Immature natural killer cell (primary cell): Measurements from ENCODE around the gene RFX2. TPM values are rescaled to one million over a fixed set of nuclear protein-coding genes. Genes with fewer than 3 reads are reported as not detected.
A peak's percentile ranks its signal among the peaks of the same experiment; 100 is the strongest.

Experiments
- DNase-seq, 3 donors: peaks; one replicate each; pipeline ENCODE4 v3.0.0; 2022; ENCODE audit warnings: mixed read lengths in 1 of 3
- H3K27ac Mint-ChIP-seq, 6 donors: one replicate each; pipeline ENCODE4 v1.8.0; 2020; ENCODE audit warnings: mixed read lengths in 6 of 6, mild to moderate bottlenecking in 5 of 6, inconsistent platforms in 4 of 6, moderate library complexity in 3 of 6
- H3K27me3 Mint-ChIP-seq, 3 donors: one replicate each; pipeline ENCODE4 v1.8.0; 2020 to 2021; ENCODE audit warnings: low read depth in 3 of 3, mild to moderate bottlenecking in 3 of 3, mixed read lengths in 3 of 3, moderate library complexity in 3 of 3, inconsistent platforms in 1 of 3
- H3K36me3 Mint-ChIP-seq, 3 donors: one replicate each; pipeline ENCODE4 v1.8.0; 2020; ENCODE audit warnings: mixed read lengths in 3 of 3, inconsistent platforms in 2 of 3, mild to moderate bottlenecking in 2 of 3
- H3K4me1 Mint-ChIP-seq, 2 donors: one replicate each; pipeline ENCODE4 v1.8.0; 2020; ENCODE audit warnings: inconsistent platforms in 2 of 2, mild to moderate bottlenecking in 2 of 2, mixed read lengths in 2 of 2, moderate library complexity in 1 of 2
- H3K4me3 Mint-ChIP-seq, 5 donors: one replicate each; pipeline ENCODE4 v1.8.0; 2020; ENCODE audit warnings: mild to moderate bottlenecking in 5 of 5, mixed read lengths in 5 of 5, inconsistent platforms in 3 of 5, moderate library complexity in 3 of 5
- H3K9me3 Mint-ChIP-seq, 6 donors: one replicate each; pipeline ENCODE4 v1.8.0; 2020; ENCODE audit warnings: mild to moderate bottlenecking in 6 of 6, mixed read lengths in 6 of 6, inconsistent platforms in 4 of 6, moderate library complexity in 3 of 6
- polyA plus RNA-seq, 3 donors: library from polyadenylated mRNA; unstranded; fragments of 300-500 nt; fragmentation: Illumina TruSeq; gene quantifications; one replicate each; pipeline ENCODE4 v1.2.3, GENCODE V29; 2021

The RFX2 gene
- 1 to 10 TPM in 2 of 3 donors, not detected in 1; 2.2 to 3.9 TPM for polyA plus RNA-seq

GRCh38 chr19:6110360-6110977 is at the start of gene RFX2:
Gene RFX2 (minus strand): TSS chr19:6110500. CDS start chr19:6047496, 63,004 bp downstream.
- peak within 1 kb of the TSS; percentile 85 to 95 (median 91) for H3K4me3 Mint-ChIP-seq
- H3K4me1 Mint-ChIP-seq = peaks cover 23 to 26% of the 10 kb centered on the region in 2 donors
- H3K27me3 Mint-ChIP-seq = peaks cover 12 to 23% (median 22%) of the 10 kb centered on the region in 3 donors
- H3K36me3 Mint-ChIP-seq = no peaks in the 10 kb centered on the region
- peak; percentile 99 for DNase-seq
- peaks cover 0 to 4% (median 0%) of the 10 kb centered on the region in 6 donors for H3K9me3 Mint-ChIP-seq
- peak within 1 kb of the TSS in 5 of 6 donors; percentile 66 to 90 (median 88) for H3K27ac Mint-ChIP-seq

- Mint-ChIP-seq H3K36me3 (no peaks in the 10 kb centered on the region), H3K4me1 (peaks cover under 1 to 7% of the 10 kb centered on the region in 2 donors), H3K9me3 (peaks cover 0 to 13% (median 0%) of the 10 kb centered on the region in 6 donors), H3K4me3 (no peak overlapping the region), H3K27ac (peak overlapping the region in 1 of 6 donors; percentile 35), H3K27me3 (peaks cover 2 to 5% (median 3%) of the 10 kb centered on the region in 3 donors)
- DNase-seq = peak in 1 of 3 donors; percentile 5
Observed at GRCh38 chr19:6156033-6156432, 45.7 kb upstream of the RFX2 start.

- no peak overlapping the region for H3K27ac Mint-ChIP-seq
- H3K27me3 Mint-ChIP-seq = peaks cover 0 to 19% (median 2%) of the 10 kb centered on the region in 3 donors
- no peaks in the 10 kb centered on the region for H3K9me3 Mint-ChIP-seq
- no peak for DNase-seq
- no peak overlapping the region for H3K4me3 Mint-ChIP-seq
- no peaks in the 10 kb centered on the region for H3K36me3 Mint-ChIP-seq
- no peaks in the 10 kb centered on the region for H3K4me1 Mint-ChIP-seq
Observed at GRCh38 chr19:6150289-6150688, 40.0 kb upstream of the RFX2 start.

- peaks cover 0 to 3% (median 0%) of the 10 kb centered on the region in 3 donors for H3K27me3 Mint-ChIP-seq
- no peaks in the 10 kb centered on the region for H3K4me1 Mint-ChIP-seq
- H3K9me3 Mint-ChIP-seq = no peaks in the 10 kb centered on the region
- no peaks in the 10 kb centered on the region for H3K36me3 Mint-ChIP-seq
- DNase-seq = no peak
- H3K27ac Mint-ChIP-seq = no peak overlapping the region
- no peak overlapping the region for H3K4me3 Mint-ChIP-seq
Observed at GRCh38 chr19:6141217-6141616, 30.9 kb upstream of the RFX2 start.

- DNase-seq = no peak
- Mint-ChIP-seq H3K4me1 (no peaks in the 10 kb centered on the region), H3K27ac (no peak overlapping the region), H3K27me3 (no peaks in the 10 kb centered on the region), H3K4me3 (no peak overlapping the region), H3K36me3 (no peaks in the 10 kb centered on the region), H3K9me3 (no peaks in the 10 kb centered on the region)
Observed at GRCh38 chr19:6138511-6138910, 28.2 kb upstream of the RFX2 start.

GRCh38 chr19:6138066-6138465 is 27.8 kb upstream of the RFX2 start:
- no peaks in the 10 kb centered on the region for H3K27me3 Mint-ChIP-seq
- no peaks in the 10 kb centered on the region for H3K9me3 Mint-ChIP-seq
- no peaks in the 10 kb centered on the region for H3K4me1 Mint-ChIP-seq
- DNase-seq = no peak
- no peak overlapping the region for H3K27ac Mint-ChIP-seq
- H3K4me3 Mint-ChIP-seq = no peak overlapping the region
- H3K36me3 Mint-ChIP-seq = no peaks in the 10 kb centered on the region

- no peak overlapping the region for H3K27ac Mint-ChIP-seq
- no peak for DNase-seq
- H3K36me3 Mint-ChIP-seq = no peaks in the 10 kb centered on the region
- H3K9me3 Mint-ChIP-seq = no peaks in the 10 kb centered on the region
- H3K27me3 Mint-ChIP-seq = peaks cover 0 to 1% (median 0%) of the 10 kb centered on the region in 3 donors
- H3K4me3 Mint-ChIP-seq = no peak overlapping the region
- H3K4me1 Mint-ChIP-seq = no peaks in the 10 kb centered on the region
Observed at GRCh38 chr19:6133231-6133630, 22.9 kb upstream of the RFX2 start.

GRCh38 chr19:6132482-6132881 is 22.2 kb upstream of the RFX2 start:
- DNase-seq = no peak
- Mint-ChIP-seq H3K9me3 (no peaks in the 10 kb centered on the region), H3K27ac (no peak overlapping the region), H3K4me1 (no peaks in the 10 kb centered on the region), H3K4me3 (no peak overlapping the region), H3K27me3 (peaks cover 0 to 1% (median 0%) of the 10 kb centered on the region in 3 donors), H3K36me3 (no peaks in the 10 kb centered on the region)

GRCh38 chr19:6127716-6128335 is 17.5 kb upstream of the RFX2 start:
- H3K27me3 Mint-ChIP-seq = peaks cover 1 to 2% (median 2%) of the 10 kb centered on the region in 3 donors
- H3K4me1 Mint-ChIP-seq = no peaks in the 10 kb centered on the region
- H3K36me3 Mint-ChIP-seq = no peaks in the 10 kb centered on the region
- H3K4me3 Mint-ChIP-seq = no peak overlapping the region
- no peak overlapping the region for H3K27ac Mint-ChIP-seq
- H3K9me3 Mint-ChIP-seq = no peaks in the 10 kb centered on the region
- no peak for DNase-seq

GRCh38 chr19:6126335-6126974 is 16.2 kb upstream of the RFX2 start:
- no peaks in the 10 kb centered on the region for H3K4me1 Mint-ChIP-seq
- H3K4me3 Mint-ChIP-seq = no peak overlapping the region
- no peaks in the 10 kb centered on the region for H3K36me3 Mint-ChIP-seq
- no peaks in the 10 kb centered on the region for H3K9me3 Mint-ChIP-seq
- peaks cover 1 to 2% (median 2%) of the 10 kb centered on the region in 3 donors for H3K27me3 Mint-ChIP-seq
- no peak for DNase-seq
- H3K27ac Mint-ChIP-seq = no peak overlapping the region

GRCh38 chr19:6125571-6125989 is 15.3 kb upstream of the RFX2 start:
- H3K27me3 Mint-ChIP-seq = peaks cover 1 to 2% (median 2%) of the 10 kb centered on the region in 3 donors
- no peaks in the 10 kb centered on the region for H3K36me3 Mint-ChIP-seq
- H3K4me1 Mint-ChIP-seq = no peaks in the 10 kb centered on the region
- no peak overlapping the region for H3K4me3 Mint-ChIP-seq
- DNase-seq = peak; percentile 60 to 68 (median 65)
- H3K9me3 Mint-ChIP-seq = no peaks in the 10 kb centered on the region
- no peak overlapping the region for H3K27ac Mint-ChIP-seq

GRCh38 chr19:6119031-6119430 is 8.7 kb upstream of the RFX2 start:
- H3K27me3 Mint-ChIP-seq = peaks cover 0 to 8% (median 1%) of the 10 kb centered on the region in 3 donors
- H3K4me3 Mint-ChIP-seq = no peak overlapping the region

GRCh38 chr19:6118043-6118442 is 7.7 kb upstream of the RFX2 start:
- Mint-ChIP-seq H3K27me3 (peaks cover 0 to 8% (median 5%) of the 10 kb centered on the region in 3 donors), H3K27ac (no peak overlapping the region), H3K4me1 (no peaks in the 10 kb centered on the region), H3K9me3 (peaks cover 2 to 12% (median 9%) of the 10 kb centered on the region in 6 donors), H3K4me3 (no peak overlapping the region), H3K36me3 (peaks cover 4 to 7% (median 7%) of the 10 kb centered on the region in 3 donors)
- no peak for DNase-seq

More at GRCh38 chr19:6119031-6119430, 8.7 kb upstream of the RFX2 start:
- no peak overlapping the region for H3K27ac Mint-ChIP-seq
- no peaks in the 10 kb centered on the region for H3K4me1 Mint-ChIP-seq
- H3K9me3 Mint-ChIP-seq = peaks cover 2 to 12% (median 9%) of the 10 kb centered on the region in 6 donors
- H3K36me3 Mint-ChIP-seq = peaks cover 4 to 7% (median 7%) of the 10 kb centered on the region in 3 donors
- no peak for DNase-seq

- Mint-ChIP-seq H3K27me3 (peaks cover 0 to 8% (median 5%) of the 10 kb centered on the region in 3 donors), H3K27ac (no peak overlapping the region)
Observed at GRCh38 chr19:6117534-6117933, 7.2 kb upstream of the RFX2 start.

More at GRCh38 chr19:6117534-6117933, 7.2 kb upstream of the RFX2 start:
- H3K9me3 Mint-ChIP-seq = peaks cover 2 to 12% (median 9%) of the 10 kb centered on the region in 6 donors
- H3K36me3 Mint-ChIP-seq = peaks cover 4 to 7% (median 7%) of the 10 kb centered on the region in 3 donors
- H3K4me3 Mint-ChIP-seq = no peak overlapping the region
- no peak for DNase-seq
- no peaks in the 10 kb centered on the region for H3K4me1 Mint-ChIP-seq
